Activated CD4-positive, alpha-beta T cell treated with anti-CD3 and anti-CD28 coated beads, Interleukin-2, amount 50 U/mL, for 16 hours (primary cell): Measurements from ENCODE around the gene CFAP141.
"Not testable (repeated sequence)": the region's sequence is repeated elsewhere in the genome, so short reads cannot be mapped to it uniquely, and the experiment has no call there.

Experiments
- DNase-seq: peaks from one replicate; pipeline ENCODE4 v3.0.0-alpha.2; 2020

The CFAP141 gene

GRCh38 chr1:154207262-154207661 is 1.1 kb upstream of the CFAP141 start:
- no peak for DNase-seq

GRCh38 chr1:154205778-154206177 is 355 bp downstream of the CFAP141 start:
- DNase-seq = not testable (repeated sequence)

- no peak for DNase-seq
Observed at GRCh38 chr1:154199563-154199879, 6.6 kb downstream of the CFAP141 start.

- peak; percentile 48 for DNase-seq
Observed at GRCh38 chr1:154198756-154199562, 7.2 kb downstream of the CFAP141 start.

- DNase-seq = no peak
Observed at GRCh38 chr1:154193821-154194220, 12.3 kb downstream of the CFAP141 start.

GRCh38 chr1:154192476-154192875 is 13.7 kb downstream of the CFAP141 start:
- DNase-seq = no peak

- DNase-seq = no peak
Observed at GRCh38 chr1:154191990-154192461, 14.1 kb downstream of the CFAP141 start, which contains the start of gene TPM3. Gene TPM3 (minus strand): TSS chr1:154192100. CDS start chr1:154192018, 82 bp downstream.

GRCh38 chr1:154190550-154190949 is 15.6 kb downstream of the CFAP141 start:
- DNase-seq = no peak

- no peak for DNase-seq
Observed at GRCh38 chr1:154186852-154187501, 19.2 kb downstream of the CFAP141 start.

GRCh38 chr1:154186177-154186576 is 20.0 kb downstream of the CFAP141 start:
- DNase-seq = peak; percentile 77

- peak; percentile 97 for DNase-seq
Observed at GRCh38 chr1:154183046-154183915, 22.9 kb downstream of the CFAP141 start.

- peak; percentile 92 for DNase-seq
Observed at GRCh38 chr1:154182344-154183045, 23.6 kb downstream of the CFAP141 start.

- DNase-seq = no peak
Observed at GRCh38 chr1:154181944-154182343, 24.2 kb downstream of the CFAP141 start.

GRCh38 chr1:154179946-154180687 is 26.0 kb downstream of the CFAP141 start:
- no peak for DNase-seq

GRCh38 chr1:154178911-154179811 is 27.0 kb downstream of the CFAP141 start:
- no peak for DNase-seq

GRCh38 chr1:154178013-154178412 is 28.1 kb downstream of the CFAP141 start:
- DNase-seq = no peak

- no peak for DNase-seq
Observed at GRCh38 chr1:154176337-154176736, 29.8 kb downstream of the CFAP141 start.

GRCh38 chr1:154174654-154175053 is 31.5 kb downstream of the CFAP141 start:
- DNase-seq = no peak

GRCh38 chr1:154171880-154172279 is 34.3 kb downstream of the CFAP141 start:
- no peak for DNase-seq

GRCh38 chr1:154171223-154171583 is 34.9 kb downstream of the CFAP141 start:
- DNase-seq = no peak
